Colon (tissue), 2 donors: Measurements from ENCODE around the gene KRT31.
"Not testable (repeated sequence)": the region's sequence is repeated elsewhere in the genome, so short reads cannot be mapped to it uniquely, and the experiment has no call there.

Experiments used
- FAIRE-seq: peaks from 2 replicates; lab custom pipeline; 2012; peaks lifted over from hg19 to GRCh38; lab: Jason Lieb, UNC
- donor health status: control.
- donor health status: control.

Gene KRT31

DNA sequence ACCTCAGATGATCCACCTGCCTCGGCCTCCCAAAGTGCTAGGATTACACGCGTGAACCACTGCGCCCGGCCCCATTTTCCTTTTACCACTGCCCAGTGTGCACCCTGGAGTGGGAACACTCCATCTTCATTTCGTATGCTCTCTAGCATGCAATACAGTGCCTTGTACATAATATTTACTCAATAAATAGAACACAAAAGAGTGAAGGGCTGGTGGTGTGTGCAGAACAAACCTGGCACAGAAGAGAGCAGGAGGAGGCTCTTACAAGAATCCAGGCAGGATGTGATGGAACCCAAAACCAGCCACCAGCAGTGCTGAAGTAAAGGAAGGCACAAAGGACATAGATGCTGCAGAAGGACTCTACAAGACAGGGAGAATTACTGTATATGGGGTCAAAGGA is 19.7 kb upstream of the KRT31 start:
- FAIRE-seq, result no peak

DNA sequence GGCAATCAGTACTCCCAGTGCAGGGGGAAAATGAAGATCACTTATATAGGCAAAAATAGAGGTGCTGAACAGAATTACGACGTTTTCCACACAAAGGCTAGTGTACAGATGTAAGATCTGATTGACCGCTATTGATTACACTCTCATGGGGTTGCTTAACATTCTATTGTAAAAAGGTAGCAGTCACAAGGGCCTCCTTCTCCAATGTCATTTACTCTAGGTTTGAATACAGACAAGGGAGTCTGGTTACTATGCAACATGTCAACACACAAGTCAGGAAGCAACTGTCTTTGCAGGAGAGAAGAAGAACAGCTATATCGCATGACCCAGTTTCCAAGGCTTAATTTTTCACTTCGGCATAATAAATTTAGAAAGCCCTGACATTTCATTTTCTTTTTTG is 19.1 kb upstream of the KRT31 start:
- FAIRE-seq, result no peak

DNA sequence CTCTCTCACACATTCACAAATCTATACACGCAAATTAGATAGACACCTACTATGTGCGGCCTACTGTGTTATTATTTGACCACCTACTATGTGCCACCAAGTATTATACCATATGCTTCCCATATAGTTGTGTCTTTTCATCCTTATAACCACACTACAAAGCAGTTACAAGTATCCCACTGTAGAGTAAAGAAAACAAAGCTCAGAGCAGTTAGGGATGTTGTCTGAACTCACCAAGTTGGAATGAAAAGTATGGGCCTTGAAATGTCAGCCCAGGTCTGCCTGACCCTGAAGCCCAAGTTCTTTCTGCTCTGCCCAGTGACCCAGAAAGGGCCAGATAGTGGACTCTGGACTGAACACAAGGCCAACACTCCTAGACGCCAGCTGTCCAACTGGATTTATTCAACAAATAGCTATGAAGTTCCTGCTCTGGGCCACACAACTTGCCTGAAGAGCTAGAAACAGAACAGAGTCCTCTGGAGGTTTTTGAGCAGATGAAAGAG is 18.5 kb upstream of the KRT31 start:
- FAIRE-seq, result no peak

DNA sequence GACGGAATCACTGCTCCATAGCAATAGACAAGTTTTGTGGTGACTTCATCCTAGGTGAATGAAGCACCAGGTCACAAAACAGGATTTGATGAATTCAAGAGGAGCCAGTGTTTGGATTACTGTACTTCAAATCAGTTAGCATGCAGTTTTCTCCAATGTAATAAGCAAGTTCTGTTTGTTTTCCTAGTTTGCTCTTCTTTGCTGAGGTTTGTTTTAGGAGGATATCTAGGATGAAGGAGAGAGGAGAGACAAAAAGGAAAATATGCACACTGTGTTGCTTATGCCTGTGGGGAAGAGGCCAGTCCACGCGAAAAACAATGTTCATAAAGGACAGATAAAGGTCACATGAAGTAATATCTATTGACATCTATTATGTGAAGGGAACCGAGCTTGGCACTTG is 18.0 kb upstream of the KRT31 start:
- no peak for FAIRE-seq

DNA sequence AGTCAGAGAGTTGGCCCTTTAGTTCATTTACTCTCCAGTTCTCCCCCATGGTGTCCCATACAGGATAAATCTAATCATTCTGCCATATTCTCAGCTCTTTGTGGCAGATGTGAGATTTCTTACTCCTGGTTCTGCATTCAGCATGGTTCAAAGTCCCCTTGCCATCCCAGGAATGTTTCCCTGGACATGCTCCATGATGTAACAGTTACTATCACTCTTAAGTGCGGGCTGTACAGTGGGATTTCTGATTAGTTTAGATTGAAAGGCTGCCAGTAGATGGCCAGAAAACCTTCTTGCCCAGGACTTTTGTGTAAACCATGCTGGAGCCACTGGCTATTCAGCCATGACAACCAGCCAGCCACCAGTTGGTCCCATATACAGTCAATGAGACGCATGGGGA is 16.6 kb upstream of the KRT31 start:
- FAIRE-seq, result no peak

DNA sequence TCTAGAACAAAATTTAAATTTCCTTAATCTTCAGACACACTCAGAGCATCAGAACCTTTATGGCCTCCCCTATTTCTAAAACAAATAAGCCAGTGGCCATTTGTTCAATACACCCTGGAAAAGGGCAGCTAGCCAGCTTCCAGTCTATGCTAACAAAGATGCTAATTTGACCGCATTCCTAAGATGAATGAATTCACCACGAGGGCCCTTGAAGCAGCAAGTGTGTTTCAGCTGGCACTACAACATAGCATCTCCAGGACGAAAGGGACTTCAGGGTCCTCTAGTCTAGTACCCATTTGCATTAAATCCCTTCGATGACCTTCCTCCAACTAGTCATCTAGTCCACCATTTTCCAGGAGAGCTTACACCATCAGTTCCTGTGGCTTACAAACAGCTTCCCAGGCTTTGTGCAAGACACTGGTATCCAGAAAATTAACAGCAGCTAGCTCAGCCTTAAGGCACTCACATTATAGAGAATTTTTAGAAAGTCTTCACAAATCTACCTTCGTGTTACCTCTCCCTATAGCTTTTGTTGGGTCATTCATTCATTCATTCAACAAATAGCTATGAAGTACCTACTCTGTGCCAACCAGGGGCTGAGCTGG is 16.0 kb upstream of the KRT31 start:
- no peak for FAIRE-seq

DNA sequence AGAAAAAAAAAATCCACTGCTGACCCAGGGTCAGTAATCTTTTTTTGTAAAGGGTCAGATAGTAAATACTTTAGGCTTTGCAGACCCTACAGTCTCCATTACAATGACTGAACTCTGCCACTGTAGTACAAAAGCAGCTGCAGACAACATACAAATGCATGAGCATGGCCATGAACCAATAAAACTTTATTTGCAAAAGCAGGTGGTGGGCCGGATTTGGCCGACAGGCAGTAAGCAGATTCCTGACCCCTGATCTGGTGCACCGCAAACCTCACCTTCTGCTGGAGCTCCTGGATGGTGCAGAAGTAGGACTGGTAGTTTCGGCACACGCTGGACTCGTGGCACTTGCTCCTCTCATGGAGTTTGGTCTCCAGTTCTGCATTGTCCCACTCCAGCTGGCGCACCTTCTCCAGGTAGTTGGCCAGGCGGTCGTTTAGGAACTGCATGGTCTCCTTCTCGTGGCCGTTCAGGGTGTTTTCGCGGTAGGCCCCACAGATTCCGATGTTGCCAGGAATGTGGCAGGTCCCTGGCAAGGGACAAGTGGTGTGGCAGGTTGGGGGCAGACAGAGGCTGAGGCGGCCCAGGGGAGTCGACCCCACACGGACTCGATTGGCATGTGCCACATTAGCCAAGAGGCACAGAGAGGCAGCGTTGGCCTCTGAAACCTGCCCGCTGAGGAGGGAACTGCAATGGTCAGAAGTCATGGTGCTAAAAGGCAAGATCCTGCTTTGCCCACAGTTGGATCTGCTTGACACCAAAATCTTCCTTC is 13.8 kb upstream of the KRT31 start:
- FAIRE-seq, result no peak

DNA sequence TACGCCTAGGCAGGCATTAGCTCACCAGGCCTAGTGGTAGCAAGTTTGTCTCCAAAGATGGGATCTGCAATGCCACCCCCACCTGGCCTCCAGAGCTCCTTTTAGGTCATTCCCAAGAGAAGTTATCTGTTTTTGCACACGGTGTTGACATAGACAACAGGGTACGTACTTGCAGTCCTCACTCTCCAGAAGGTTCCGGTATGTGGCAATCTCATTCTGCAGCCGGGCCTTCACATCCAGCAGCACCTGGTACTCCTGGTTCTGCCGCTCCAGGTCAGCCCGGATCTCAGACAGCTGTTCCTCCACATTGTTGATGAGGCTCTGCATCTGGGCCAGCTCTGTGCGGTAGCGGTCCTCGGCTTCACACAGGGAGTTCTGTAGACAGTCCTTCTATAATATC is 9.8 kb upstream of the KRT31 start:
- no peak for FAIRE-seq

DNA sequence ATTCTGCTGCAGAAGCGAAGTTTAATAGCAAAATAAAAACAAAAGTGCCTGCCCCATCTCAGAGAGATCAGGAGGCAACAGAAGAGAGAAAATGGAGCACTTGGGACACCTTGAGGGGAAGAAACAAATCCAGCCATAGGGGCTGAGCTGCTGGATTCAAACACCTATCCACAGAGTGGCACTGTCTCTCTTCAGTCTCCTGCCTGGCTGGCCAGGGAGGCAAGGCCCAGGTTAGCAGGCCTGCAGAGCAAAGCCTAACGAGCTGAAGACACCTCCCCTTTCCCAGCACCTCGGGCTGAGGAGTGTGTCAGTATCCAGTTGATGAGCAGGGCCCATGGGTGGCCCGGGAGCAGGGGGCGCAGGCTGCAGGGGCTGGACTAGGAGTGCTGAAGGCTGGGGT is 8.8 kb upstream of the KRT31 start:
- FAIRE-seq, result no peak

DNA sequence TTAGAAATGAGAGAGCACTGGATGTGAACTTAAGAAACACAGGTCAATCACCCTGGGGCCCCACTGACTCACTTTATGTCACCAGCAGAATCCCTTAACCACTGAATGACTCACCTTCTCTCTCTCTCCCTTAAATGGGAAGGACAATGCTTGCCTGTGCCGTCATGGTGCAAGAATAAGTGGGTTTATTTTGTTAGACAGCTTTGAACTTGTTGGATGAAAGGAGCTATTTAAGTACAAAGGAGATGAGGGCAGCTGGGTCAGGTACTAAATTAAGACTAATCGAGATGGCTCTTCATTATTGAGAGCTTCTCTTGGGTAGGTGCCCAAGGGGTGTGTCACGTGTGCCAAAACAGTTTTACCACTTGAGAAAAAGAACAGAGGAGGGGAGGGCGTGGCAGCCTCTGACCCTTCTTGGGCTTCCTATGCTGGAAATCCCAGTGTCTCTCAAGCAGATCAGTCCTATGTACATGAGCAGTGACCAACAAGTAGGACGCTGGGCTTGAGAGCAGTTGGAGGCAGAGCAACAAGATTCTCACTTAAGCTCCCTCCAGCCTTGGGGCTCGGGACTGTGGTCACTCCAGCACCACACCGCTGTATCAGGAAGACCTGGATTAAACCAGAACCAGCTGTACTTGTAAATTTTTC is 6.7 kb upstream of the KRT31 start:
- FAIRE-seq, result no peak

DNA sequence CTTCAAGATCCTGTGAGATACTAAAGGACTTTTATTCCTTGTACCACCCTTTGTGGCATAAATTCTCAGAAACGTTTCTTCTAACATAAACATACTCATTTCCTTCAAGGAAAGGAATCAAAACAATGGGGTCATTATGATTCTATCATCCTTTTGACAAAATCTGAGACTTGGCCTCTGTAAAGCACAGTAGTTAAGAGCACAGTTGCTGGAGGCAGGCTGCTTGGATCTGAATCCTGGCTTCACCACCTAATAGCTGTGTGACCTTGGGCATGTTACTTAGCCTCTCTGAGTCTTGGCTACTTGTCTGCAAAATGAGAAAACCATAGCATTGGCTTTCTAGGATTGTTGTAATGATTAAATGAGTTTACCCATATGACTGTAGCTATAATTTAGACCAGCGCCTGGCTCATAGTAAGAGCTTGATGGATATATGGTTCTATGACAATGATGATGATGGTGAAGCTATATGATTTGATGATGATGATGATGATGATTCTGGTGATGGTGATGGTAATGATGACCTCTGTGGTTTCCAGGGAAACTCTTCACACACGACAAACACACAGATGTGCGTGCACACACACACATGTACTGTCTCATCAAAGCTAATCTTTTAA is 6.1 kb upstream of the KRT31 start:
- FAIRE-seq, result no peak

DNA sequence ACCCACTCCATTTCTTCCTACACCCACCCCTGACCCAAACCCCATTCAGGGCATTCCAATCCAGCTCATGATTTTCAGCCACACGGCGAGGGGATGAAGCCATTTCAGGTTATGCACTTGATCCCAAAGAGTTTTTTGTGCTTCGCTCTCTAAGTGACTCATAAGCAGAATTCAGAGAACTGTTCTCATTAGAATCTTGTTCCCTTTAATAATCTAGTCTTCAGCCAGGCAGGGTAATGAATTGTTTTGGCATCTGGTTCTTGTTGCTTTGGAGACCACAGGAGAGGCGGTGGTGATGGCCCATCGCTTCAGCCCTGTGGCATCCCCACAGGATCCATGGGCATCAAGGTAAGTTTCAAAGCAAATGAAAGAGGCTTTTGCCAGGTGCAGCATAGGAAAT is 4.8 kb upstream of the KRT31 start:
- FAIRE-seq, result no peak

DNA sequence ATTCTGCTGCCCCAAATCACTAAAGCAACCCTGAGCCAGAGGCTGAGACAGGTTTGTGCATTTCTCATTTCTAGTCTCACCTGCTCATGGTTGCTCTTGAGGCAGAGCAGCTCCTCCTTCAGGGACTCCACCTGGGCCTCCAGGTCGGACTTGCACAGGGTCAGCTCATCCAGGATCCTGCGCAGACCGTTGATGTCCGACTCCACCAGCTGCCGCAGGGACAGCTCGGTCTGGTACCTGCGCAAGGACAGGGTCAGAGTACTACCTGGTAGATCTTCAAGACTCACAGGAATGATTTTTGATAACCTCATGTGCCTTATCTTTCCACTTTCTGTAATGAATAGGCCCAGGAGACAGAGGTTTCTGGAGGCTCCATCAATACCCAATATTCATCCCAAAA is 1.1 kb downstream of the KRT31 start:
- no peak for FAIRE-seq

DNA sequence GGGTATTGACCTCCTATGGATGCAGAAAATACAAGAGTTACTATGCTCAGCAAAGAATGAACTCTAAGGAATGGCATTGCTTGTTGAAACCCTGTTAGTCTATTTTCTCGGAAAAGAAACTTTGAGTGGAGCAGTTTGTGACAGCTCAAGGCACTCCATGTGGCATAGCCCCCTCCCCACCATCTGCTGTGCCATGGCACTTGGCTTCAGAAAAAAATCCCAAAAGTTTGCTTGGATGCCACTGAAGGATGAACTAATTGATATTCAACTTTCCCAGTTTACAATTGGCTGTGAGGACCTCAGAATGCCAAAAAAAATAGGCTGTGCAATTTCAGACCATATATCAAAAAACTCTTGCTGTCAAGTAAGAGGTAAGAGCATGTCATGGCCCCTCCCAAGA is 1.8 kb downstream of the KRT31 start:
- FAIRE-seq, result no peak

DNA sequence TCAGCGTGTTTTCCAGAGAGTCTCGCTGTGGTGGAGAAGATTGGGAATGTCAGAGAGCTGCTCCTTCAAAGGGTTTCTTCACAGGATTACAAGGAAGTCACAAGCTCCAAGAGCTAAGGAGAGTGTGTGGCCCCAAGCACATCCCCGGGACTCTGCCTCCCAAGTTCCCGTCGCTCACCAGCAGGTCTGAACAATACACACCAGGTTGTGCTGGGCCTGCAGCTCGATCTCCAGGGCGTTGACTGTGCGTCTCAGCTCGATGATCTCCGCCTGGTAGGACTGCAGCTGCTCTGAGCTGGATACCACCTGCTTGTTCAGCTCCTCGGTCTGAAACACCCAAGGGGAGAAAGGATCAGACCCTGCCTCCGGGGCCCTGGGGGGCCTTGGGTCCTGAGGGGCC is 2.4 kb downstream of the KRT31 start:
- not testable (repeated sequence) for FAIRE-seq

DNA sequence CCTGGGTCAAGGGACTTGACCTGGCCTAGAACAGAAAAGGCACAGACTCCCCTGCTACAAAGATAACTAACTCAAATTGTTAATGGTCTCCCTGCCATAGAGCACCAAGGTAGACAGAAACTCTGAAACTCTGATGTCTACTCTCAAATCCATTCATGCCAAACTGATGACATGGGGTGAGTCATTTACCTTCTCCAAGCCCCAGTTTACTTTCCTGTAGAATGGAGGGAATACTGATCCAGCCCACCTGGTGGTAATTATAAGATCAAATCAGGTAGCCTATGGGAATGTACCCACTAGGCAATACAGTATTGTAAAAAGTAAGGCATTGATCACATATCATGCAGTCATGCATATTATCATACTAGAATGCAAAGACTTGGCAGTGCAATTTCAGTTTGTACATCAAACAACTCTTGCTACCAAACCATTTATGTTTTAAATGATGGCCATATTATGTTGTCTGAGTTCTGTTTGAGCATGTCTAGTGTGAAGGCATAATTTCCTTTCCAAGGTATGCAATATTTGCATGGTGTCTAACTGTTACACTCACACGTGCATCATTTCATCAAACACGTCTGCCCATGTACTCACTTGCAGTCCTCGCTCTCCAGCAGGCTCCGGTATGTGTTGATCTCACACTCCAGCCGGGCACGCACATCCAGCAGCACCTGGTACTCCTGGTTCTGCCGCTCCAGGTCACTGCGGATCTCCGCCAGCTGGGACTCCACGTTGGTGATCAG is 3.0 kb downstream of the KRT31 start:
- no peak for FAIRE-seq

DNA sequence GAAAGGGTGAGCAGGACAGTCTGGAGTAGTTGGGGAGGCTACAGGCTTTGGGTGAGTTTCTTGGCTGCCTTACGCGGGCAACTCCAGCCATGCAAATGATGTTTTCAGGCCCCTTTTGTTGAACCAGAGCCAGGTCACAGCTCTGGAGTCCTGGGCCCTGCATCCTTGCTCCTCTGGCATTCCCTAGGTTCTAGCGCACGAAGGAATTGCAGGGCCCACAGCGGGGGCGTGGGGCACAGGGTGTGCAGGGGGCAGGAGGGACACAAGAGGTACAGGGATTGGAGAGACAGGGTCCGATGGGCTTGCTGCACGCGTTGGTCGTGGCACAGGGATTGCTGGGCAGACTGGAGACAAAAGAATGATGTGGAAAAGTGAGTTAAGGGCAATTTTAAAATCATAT is 3.6 kb downstream of the KRT31 start:
- FAIRE-seq, result no peak

DNA sequence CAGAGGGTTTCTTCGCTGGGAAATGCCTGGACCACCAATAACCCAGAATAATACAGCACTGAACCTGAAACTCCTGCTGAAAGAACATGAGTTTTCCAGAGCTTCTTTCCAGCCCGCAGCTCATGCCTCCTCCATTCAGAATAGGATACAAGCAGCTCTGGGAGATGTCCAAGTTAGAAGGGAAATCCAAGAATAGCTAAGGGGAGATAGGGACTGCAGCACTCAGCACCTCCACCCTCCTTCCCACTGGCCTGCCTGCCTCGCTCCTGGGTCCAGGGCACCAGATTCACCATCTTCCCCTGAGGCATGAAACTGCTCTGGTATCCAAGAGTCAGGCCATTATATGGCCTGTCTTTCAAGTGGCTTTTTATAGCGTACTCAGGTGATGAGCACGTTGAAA is 4.1 kb downstream of the KRT31 start:
- no peak for FAIRE-seq

DNA sequence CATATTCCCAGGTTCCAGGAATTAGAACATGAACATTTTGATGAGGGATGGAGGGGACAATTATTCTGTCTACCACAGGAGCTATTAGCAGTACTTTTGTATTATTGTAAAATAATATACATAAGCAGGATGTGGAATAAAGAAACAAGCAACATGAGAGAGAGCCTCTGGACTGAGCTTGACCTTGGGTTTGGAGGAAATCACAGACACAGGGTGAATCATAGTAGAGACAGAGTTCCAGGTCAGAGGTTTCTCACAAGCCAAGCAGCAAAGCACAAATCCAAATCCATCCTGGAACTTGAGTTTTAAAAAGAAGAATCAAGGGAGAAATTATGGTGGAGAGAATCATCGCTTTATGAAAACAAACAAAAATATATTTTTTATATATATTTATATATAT is 5.1 kb downstream of the KRT31 start:
- FAIRE-seq, result no peak

DNA sequence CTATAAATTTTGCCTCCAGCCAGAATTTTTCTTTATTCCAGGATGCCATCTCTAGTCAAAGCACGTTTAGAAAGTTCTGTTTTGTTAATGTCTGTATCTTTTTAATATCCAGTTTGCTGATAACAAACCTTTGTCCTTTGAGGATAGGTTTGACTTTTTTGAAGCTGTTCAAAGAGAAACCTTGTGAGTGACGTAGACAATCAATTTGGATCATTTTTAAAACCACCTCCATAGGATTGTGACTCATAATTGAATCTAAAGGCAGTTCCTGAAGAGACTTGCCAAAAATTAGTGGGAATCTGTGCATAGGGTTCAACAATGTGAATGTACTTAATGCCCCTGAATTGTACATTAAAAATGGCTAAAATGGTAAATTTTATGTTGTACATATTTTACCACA is 5.9 kb downstream of the KRT31 start:
- FAIRE-seq, result no peak

DNA sequence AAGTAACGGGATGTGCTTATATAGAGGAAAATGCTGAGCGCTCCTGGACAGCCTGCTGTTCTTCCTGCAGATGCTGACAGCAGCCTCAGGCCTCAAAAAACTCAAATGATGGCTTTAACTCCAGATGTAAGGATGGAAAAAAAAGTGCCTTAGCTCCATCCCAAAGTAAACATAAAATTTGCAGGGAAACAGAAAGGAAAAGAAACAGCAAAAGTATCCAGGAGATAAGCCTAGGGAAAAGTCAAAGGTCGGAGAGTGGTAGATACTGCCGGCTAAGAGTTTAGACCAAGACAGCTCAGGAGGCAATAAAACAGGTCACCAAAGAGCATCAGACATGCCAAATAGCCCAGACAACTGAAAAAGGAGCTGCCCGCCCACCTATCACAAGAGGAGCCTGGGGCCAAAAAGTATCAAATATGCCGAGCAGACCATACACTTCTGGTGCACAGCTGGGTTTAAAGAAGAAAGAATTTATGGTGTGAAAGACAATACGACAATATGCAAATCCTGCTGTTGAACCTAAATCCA is 6.9 kb downstream of the KRT31 start:
- no peak for FAIRE-seq

DNA sequence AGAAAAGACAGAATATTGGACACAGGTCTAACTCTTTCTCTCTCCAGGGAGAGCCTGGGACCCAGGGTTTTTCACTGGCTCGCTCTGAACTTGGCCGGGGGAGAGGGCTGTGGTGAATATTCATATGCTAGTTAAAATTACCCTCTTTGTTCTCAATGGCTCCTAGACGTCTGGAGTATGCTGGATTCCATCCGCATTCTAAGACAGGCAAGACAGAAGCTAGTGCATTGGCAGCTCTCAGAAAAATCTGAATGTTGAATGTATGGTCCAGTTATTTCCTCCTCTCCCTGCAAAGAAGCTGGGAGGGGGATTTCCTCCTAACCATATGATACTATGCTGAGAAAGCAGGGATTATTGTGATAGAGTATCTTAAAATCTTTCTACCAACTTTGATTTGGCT is 9.7 kb downstream of the KRT31 start:
- FAIRE-seq, result no peak
